CD8-positive, alpha-beta memory T cell (primary cell): ENCODE measurements around the gene GALNT14. TPM values are rescaled to one million over a fixed set of nuclear protein-coding genes. Genes with fewer than 3 reads are reported as not detected.

ENCODE experiments used
- CTCF ChIA-PET: fragments of 350-600 bp; sonication (Branson Sonifier 250); formaldehyde crosslinking; loops from one replicate; lab custom pipeline; 2021; ENCODE audit warnings: antibody characterized with exemption; lab: Charles Lee
- POLR2A ChIA-PET: fragments of 350-600 bp; sonication (Branson Sonifier 250); formaldehyde crosslinking; loops from one replicate; lab custom pipeline; 2021; ENCODE audit warnings: antibody characterized with exemption; lab: Charles Lee
- DNase-seq, 5 donors: peaks; one replicate each; pipeline versions ENCODE4 v3.0.0 to v3.0.0-alpha.2; 2020 to 2022; ENCODE audit warnings: mixed read lengths in 1 of 5
- H3K27ac ChIP-seq: one replicate; pipeline ENCODE4 v1.7.0; 2013; ENCODE audit warnings: low read depth, mild to moderate bottlenecking, low read length, moderate library complexity
- H3K27me3 ChIP-seq: 2 replicates; pipeline ENCODE4 v1.7.0; 2013; ENCODE audit warnings: low read length, mild to moderate bottlenecking; ENCODE audit not compliant: insufficient read depth, poor library complexity, severe bottlenecking
- H3K36me3 ChIP-seq: 2 replicates; pipeline ENCODE4 v1.7.0; 2013; ENCODE audit warnings: mild to moderate bottlenecking, low read length, moderate library complexity; ENCODE audit not compliant: insufficient read depth
- H3K4me1 ChIP-seq: 2 replicates; pipeline ENCODE4 v1.7.0; 2013; ENCODE audit warnings: mild to moderate bottlenecking, low read length, moderate library complexity; ENCODE audit not compliant: insufficient read depth
- H3K4me3 ChIP-seq: 2 replicates; pipeline ENCODE4 v1.7.0; 2013; ENCODE audit warnings: mild to moderate bottlenecking, low read length
- H3K9me3 ChIP-seq: 2 replicates; pipeline ENCODE4 v1.7.0; 2013; ENCODE audit warnings: mild to moderate bottlenecking, low read length
- H3K27ac Mint-ChIP-seq, 8 donors: one replicate each; pipeline ENCODE4 v1.8.0; 2020 to 2021; ENCODE audit warnings: mixed read lengths in 8 of 8, mild to moderate bottlenecking in 6 of 8, inconsistent platforms in 3 of 8, moderate library complexity in 3 of 8
- H3K27me3 Mint-ChIP-seq, 2 donors: one replicate each; pipeline ENCODE4 v1.8.0; 2020 to 2021; ENCODE audit warnings: mixed read lengths in 2 of 2, mild to moderate bottlenecking in 1 of 2, moderate library complexity in 1 of 2
- H3K36me3 Mint-ChIP-seq, 3 donors: one replicate each; pipeline ENCODE4 v1.8.0; 2020 to 2021; ENCODE audit warnings: mixed read lengths in 3 of 3, inconsistent platforms in 1 of 3, mild to moderate bottlenecking in 1 of 3
- H3K4me1 Mint-ChIP-seq, 3 donors: one replicate each; pipeline ENCODE4 v1.8.0; 2020 to 2021; ENCODE audit warnings: mixed read lengths in 3 of 3, inconsistent platforms in 1 of 3, mild to moderate bottlenecking in 1 of 3
- H3K4me3 Mint-ChIP-seq, 7 donors: one replicate each; pipeline ENCODE4 v1.8.0; 2020 to 2021; ENCODE audit warnings: mixed read lengths in 7 of 7, mild to moderate bottlenecking in 6 of 7, moderate library complexity in 4 of 7, inconsistent platforms in 2 of 7
- H3K9me3 Mint-ChIP-seq, 5 donors: one replicate each; pipeline ENCODE4 v1.8.0; 2020 to 2022; ENCODE audit warnings: mixed read lengths in 5 of 5, mild to moderate bottlenecking in 3 of 5, moderate library complexity in 2 of 5, inconsistent platforms in 1 of 5
- polyA plus RNA-seq: library from polyadenylated mRNA; unstranded; fragments of 300-500 nt; fragmentation: Illumina TruSeq; gene quantifications from one replicate; pipeline ENCODE4 v1.2.3, GENCODE V29; 2021
- total RNA-seq, 2 experiments: library from RNA; stranded (reverse); gene quantifications; one replicate each; pipeline ENCODE4 v1.2.3, GENCODE V29; 2021

Gene GALNT14
- total and polyA plus RNA-seq, 3 experiments from 2014 or later = 0.62 to 0.74 TPM; not detected in 1

GRCh38 chr2:31004257-31004656 lies 134.0 kb downstream of the GALNT14 start:
- Histone ChIP-seq H3K4me3 (no peak overlapping the region), H3K27me3 (no peaks in the 10 kb centered on the region), H3K36me3 (no peaks in the 10 kb centered on the region), H3K27ac (no peak overlapping the region), H3K4me1 (no peaks in the 10 kb centered on the region), H3K9me3 (no peaks in the 10 kb centered on the region)
- Mint-ChIP-seq H3K27ac (no peak overlapping the region), H3K9me3 (peaks cover 0 to under 1% (median 0%) of the 10 kb centered on the region in 5 donors), H3K4me1 (no peaks in the 10 kb centered on the region), H3K27me3 (peaks cover 6 to 23% of the 10 kb centered on the region in 2 donors), H3K4me3 (no peak overlapping the region), H3K36me3 (no peaks in the 10 kb centered on the region)
- ChIA-PET POLR2A (no interaction called here), CTCF (no interaction called here)
- DNase-seq = no peak

DNA sequence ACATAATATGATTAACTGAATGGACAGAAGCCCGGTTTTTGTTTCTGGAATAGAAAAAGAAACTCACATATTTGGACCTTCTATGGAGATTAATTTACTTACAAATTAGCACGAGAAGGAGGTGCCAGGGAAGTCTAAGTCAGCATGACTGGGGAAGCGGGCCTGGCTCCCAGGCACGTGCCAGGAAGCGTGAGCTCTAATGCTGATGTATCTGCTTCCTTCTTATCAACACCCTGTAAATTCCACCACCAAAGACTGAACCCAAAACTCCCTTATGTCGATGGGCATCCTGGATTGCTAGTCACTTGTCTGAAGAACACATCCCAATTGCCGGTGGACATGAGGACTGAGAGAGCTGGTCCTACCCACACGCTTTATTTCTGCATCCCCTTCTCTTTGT lies 134.5 kb downstream of the GALNT14 start:
- no peaks in the 10 kb centered on the region for H3K4me1 ChIP-seq
- H3K4me1 Mint-ChIP-seq = no peaks in the 10 kb centered on the region
- H3K9me3 Mint-ChIP-seq = no peaks in the 10 kb centered on the region
- H3K9me3 ChIP-seq = no peaks in the 10 kb centered on the region
- CTCF ChIA-PET = no interaction called here
- H3K27ac ChIP-seq = no peak overlapping the region
- no peaks in the 10 kb centered on the region for H3K36me3 Mint-ChIP-seq
- H3K4me3 Mint-ChIP-seq = no peak overlapping the region
- no peak overlapping the region for H3K4me3 ChIP-seq
- POLR2A ChIA-PET = no interaction called here
- DNase-seq = no peak
- no peaks in the 10 kb centered on the region for H3K27me3 ChIP-seq
- H3K36me3 ChIP-seq = no peaks in the 10 kb centered on the region
- peaks cover 5 to 22% of the 10 kb centered on the region in 2 donors for H3K27me3 Mint-ChIP-seq
- no peak overlapping the region for H3K27ac Mint-ChIP-seq

DNA sequence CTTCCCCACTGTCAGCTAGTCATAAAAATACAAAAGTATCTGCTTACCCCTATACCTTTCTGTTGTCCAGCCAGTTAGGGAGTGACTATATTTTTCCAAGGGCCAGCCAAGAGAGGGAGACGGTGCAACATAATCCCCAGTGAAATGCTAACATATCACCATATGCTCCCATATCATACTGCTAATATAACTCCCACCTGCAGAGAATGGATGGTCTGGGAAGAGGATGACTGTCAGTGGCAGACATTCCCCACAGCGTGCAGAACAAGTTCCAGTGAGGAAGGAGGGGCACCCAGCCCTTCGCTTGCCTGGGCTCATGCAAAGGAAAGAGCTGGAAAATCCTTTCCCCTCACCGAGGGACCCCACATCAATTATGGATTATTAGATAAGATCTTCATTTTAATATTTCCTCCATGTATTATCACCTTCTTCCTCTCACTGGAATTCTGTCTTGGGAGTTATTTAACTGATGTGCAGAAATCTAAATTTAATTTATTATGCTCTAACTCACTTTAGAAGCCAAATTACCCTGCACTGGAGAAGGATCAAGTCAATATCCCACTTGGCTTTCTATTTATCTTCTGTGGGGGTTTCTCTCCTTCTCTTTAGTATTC lies 135.6 kb downstream of the GALNT14 start:
- H3K4me1 Mint-ChIP-seq = no peaks in the 10 kb centered on the region
- no peak for DNase-seq
- CTCF ChIA-PET = no interaction called here

DNA sequence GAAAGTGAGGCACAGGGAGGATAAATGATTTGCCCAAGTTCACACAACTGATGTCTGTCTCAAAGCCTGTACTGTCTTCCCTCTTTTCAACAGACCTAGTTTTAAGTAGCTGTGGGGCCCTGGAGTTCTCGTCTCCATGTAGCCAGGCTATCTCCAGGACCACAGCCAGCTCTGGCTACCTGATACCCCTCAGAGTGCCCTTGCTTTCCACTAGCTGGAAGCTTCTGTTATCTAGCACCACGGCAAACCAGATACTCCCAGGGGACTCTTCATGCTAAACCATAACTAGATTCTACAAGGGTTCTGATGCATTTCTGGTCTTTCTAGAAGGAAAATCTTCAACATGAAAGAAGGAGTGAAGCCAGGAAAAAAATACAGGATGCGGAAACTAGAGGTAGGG lies 137.3 kb downstream of the GALNT14 start:
- ChIA-PET POLR2A (no interaction called here), CTCF (no interaction called here)
- H3K4me1 Mint-ChIP-seq = no peaks in the 10 kb centered on the region
- H3K9me3 ChIP-seq = no peaks in the 10 kb centered on the region
- no peaks in the 10 kb centered on the region for H3K36me3 Mint-ChIP-seq
- no peaks in the 10 kb centered on the region for H3K4me1 ChIP-seq
- H3K27ac ChIP-seq = no peak overlapping the region
- no peaks in the 10 kb centered on the region for H3K27me3 ChIP-seq
- H3K4me3 Mint-ChIP-seq = no peak overlapping the region
- H3K27me3 Mint-ChIP-seq = peaks cover 2 to 23% of the 10 kb centered on the region in 2 donors
- DNase-seq = no peak
- no peaks in the 10 kb centered on the region for H3K36me3 ChIP-seq
- no peak overlapping the region for H3K27ac Mint-ChIP-seq
- H3K4me3 ChIP-seq = no peak overlapping the region
- H3K9me3 Mint-ChIP-seq = no peaks in the 10 kb centered on the region

More for the DNA sequence above, 135.6 kb downstream of the GALNT14 start:
- Mint-ChIP-seq H3K27me3 (peaks cover 2 to 22% of the 10 kb centered on the region in 2 donors), H3K36me3 (no peaks in the 10 kb centered on the region), H3K4me3 (no peak overlapping the region), H3K9me3 (no peaks in the 10 kb centered on the region), H3K27ac (no peak overlapping the region)
- Histone ChIP-seq H3K36me3 (no peaks in the 10 kb centered on the region), H3K27ac (no peak overlapping the region), H3K9me3 (no peaks in the 10 kb centered on the region), H3K4me1 (no peaks in the 10 kb centered on the region), H3K27me3 (no peaks in the 10 kb centered on the region), H3K4me3 (no peak overlapping the region)
- POLR2A ChIA-PET = no interaction called here

DNA sequence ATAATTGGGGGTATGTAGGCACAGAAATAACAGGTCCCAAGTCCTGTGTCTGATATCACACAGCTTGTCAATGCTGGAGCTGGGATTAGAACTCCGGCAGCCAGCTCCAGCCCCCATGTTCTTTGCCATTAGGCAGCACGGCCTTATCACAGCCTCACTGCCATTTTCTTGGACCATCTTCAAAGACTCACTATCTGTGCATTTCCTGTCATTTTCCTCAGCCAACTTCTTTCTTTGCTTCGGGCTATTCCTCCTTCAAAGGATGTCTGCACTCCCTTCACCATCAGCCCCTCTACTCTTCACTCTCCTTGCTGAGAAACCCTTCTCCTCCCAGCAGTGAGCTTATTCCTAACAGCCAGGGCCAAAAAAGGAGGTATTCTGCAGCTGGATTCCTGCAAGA lies 139.6 kb downstream of the GALNT14 start:
- H3K9me3 Mint-ChIP-seq = no peaks in the 10 kb centered on the region
- Histone ChIP-seq H3K36me3 (no peaks in the 10 kb centered on the region), H3K9me3 (no peaks in the 10 kb centered on the region), H3K27me3 (no peaks in the 10 kb centered on the region), H3K4me1 (no peaks in the 10 kb centered on the region), H3K4me3 (no peak overlapping the region), H3K27ac (no peak overlapping the region)
- H3K27ac Mint-ChIP-seq = no peak overlapping the region
- ChIA-PET POLR2A (interaction anchor here (0.6 kb wide), 1 partner anchor 42 kb away, joined by 3 read pairs; no protein-coding TSS in a partner anchor), CTCF (interaction anchor here (1.3 kb wide), 1 partner anchor 20 kb away, joined by 3 read pairs; no protein-coding TSS in a partner anchor)
- H3K4me1 Mint-ChIP-seq = no peaks in the 10 kb centered on the region
- H3K4me3 Mint-ChIP-seq = no peak overlapping the region
- H3K27me3 Mint-ChIP-seq = peaks cover 2 to 26% of the 10 kb centered on the region in 2 donors
- DNase-seq = no peak
- H3K36me3 Mint-ChIP-seq = no peaks in the 10 kb centered on the region

DNA sequence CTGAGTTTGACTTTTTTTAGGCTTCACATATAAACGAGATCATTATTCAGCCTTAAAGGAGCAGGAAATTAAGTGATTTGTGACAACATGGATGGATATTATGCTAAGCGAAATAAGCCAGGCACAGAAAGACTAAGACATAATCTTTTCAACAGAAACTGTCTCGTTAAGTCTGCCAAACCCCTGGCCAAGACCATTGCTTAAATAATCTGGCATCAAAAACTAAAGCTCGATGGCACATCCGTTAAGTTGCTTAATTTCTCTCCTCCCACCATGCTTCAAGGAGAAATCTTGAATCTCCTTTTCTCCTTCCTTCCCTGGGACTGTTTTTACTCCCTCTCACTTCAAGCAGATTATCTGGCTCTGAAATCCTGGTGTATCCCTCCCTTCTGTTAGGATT lies 140.3 kb downstream of the GALNT14 start:
- ChIA-PET CTCF (interaction anchor here (1.3 kb wide), 1 partner anchor 20 kb away, joined by 3 read pairs; no protein-coding TSS in a partner anchor), POLR2A (interaction anchor here (0.6 kb wide), 1 partner anchor 42 kb away, joined by 3 read pairs; no protein-coding TSS in a partner anchor)
- peaks cover 2 to 20% of the 10 kb centered on the region in 2 donors for H3K27me3 Mint-ChIP-seq
- no peaks in the 10 kb centered on the region for H3K4me1 ChIP-seq
- H3K36me3 Mint-ChIP-seq = no peaks in the 10 kb centered on the region
- H3K4me1 Mint-ChIP-seq = no peaks in the 10 kb centered on the region
- H3K9me3 ChIP-seq = no peaks in the 10 kb centered on the region
- H3K27me3 ChIP-seq = no peaks in the 10 kb centered on the region
- no peak overlapping the region for H3K4me3 ChIP-seq
- DNase-seq = no peak
- H3K27ac Mint-ChIP-seq = no peak overlapping the region
- no peaks in the 10 kb centered on the region for H3K36me3 ChIP-seq
- H3K27ac ChIP-seq = no peak overlapping the region
- no peak overlapping the region for H3K4me3 Mint-ChIP-seq
- no peaks in the 10 kb centered on the region for H3K9me3 Mint-ChIP-seq

DNA sequence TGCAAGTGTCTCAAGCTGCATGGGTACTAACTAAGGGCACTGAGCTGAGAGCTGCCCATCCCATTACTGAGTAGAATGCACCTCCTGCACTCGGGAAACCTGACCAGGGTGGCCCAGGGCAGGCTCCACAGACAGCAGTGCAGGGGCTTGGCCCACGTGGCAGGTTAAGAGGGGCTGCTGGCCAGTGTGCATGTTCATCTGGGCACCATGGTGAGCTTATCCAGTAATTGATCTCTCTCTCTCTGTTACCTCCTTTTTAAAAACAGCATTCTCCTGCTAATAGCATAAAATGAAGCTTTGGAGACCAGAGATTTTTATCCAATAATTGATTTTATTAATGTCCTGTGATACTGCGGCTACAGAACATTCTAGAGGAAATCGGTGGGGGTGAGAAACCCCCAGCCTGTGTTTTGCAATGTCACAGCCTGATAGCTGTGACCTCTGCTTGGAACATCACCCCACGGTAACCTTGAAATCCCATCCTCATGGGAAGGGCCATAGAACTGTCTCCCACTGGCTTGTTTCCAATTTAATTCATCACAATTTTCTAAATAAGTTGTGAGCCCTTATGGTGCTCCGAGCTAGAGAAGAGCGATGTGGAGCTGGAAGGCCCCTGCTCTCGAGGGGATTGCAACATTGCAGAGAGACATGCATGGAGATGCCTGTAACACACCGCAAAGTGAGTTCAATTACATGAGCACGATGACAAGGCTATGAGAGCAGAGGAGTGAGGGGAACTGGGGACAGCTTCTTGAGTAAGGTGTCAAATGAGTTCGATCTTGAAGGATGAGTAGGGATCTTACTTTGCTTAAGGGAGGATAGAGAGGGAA lies 143.8 kb downstream of the GALNT14 start:
- Mint-ChIP-seq H3K4me3 (no peak overlapping the region), H3K27ac (no peak overlapping the region), H3K27me3 (peaks cover 1 to 5% of the 10 kb centered on the region in 2 donors), H3K36me3 (no peaks in the 10 kb centered on the region), H3K4me1 (no peaks in the 10 kb centered on the region), H3K9me3 (no peaks in the 10 kb centered on the region)
- H3K4me1 ChIP-seq = no peaks in the 10 kb centered on the region
- no peak overlapping the region for H3K4me3 ChIP-seq
- ChIA-PET POLR2A (no interaction called here), CTCF (no interaction called here)
- H3K36me3 ChIP-seq = no peaks in the 10 kb centered on the region
- no peak for DNase-seq
- H3K27ac ChIP-seq = no peak overlapping the region
- H3K27me3 ChIP-seq = no peaks in the 10 kb centered on the region
- no peaks in the 10 kb centered on the region for H3K9me3 ChIP-seq

DNA sequence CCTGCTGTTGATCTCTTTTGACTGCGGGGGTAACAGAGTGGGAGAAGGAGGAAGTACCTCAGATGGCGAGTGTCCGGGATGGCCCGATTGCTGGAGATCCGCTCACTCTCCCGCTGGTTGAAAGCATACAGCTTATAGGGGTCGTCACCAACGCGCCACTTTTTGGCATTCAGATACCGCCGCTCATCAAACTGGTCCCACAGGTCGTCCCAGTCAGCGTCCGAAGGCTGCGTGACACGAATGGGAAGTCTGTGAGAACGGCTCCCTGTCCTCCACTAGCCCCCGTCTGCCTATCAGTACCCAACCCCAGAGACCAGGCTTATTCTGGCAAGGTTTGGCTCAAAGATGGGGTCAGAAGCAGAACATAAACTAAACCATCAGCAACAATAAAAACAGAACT lies 145.5 kb downstream of the GALNT14 start:
- H3K4me1 Mint-ChIP-seq = no peaks in the 10 kb centered on the region
- no peak overlapping the region for H3K4me3 ChIP-seq
- no peaks in the 10 kb centered on the region for H3K4me1 ChIP-seq
- H3K27ac Mint-ChIP-seq = no peak overlapping the region
- ChIA-PET CTCF (no interaction called here), POLR2A (no interaction called here)
- H3K36me3 Mint-ChIP-seq = no peaks in the 10 kb centered on the region
- no peak overlapping the region for H3K27ac ChIP-seq
- H3K27me3 ChIP-seq = no peaks in the 10 kb centered on the region
- no peak overlapping the region for H3K4me3 Mint-ChIP-seq
- no peak for DNase-seq
- H3K9me3 Mint-ChIP-seq = no peaks in the 10 kb centered on the region
- no peaks in the 10 kb centered on the region for H3K9me3 ChIP-seq
- peaks cover 3 to 4% of the 10 kb centered on the region in 2 donors for H3K27me3 Mint-ChIP-seq
- H3K36me3 ChIP-seq = no peaks in the 10 kb centered on the region
